Uterus (tissue), 4 donors: ENCODE data around the gene UBE2N. TPM values are rescaled to one million over a fixed set of nuclear protein-coding genes. Genes with fewer than 3 reads are reported as not detected.
"Not testable (repeated sequence)": the region's sequence is repeated elsewhere in the genome, so short reads cannot be mapped to it uniquely, and the experiment has no call there.

Experiments used
- DNase-seq, 2 donors: peaks; one replicate each; pipeline ENCODE4 v3.0.0-alpha.2; 2019 to 2020
- H3K27ac ChIP-seq, 2 donors: fragments of 200-600 bp; sonication (generic); 1 replicate in 1 of 2; 2 replicates in 1 of 2; pipeline ENCODE4 v1.5.1; 2016 to 2018
- H3K27me3 ChIP-seq, 2 donors: fragments of 200-600 bp; sonication (generic); one replicate each; pipeline ENCODE4 v1.5.1; 2018 to 2019; ENCODE audit warnings: control low read depth in 1 of 2
- H3K36me3 ChIP-seq, 2 donors: fragments of 200-600 bp; sonication (generic); one replicate each; pipeline ENCODE4 v1.5.1; 2019; ENCODE audit warnings: control low read depth in 1 of 2
- H3K4me1 ChIP-seq, 2 donors: fragments of 200-600 bp; sonication (generic); one replicate each; pipeline ENCODE4 v1.5.1; 2018 to 2019; ENCODE audit warnings: control low read depth in 1 of 2
- H3K4me3 ChIP-seq, 2 donors: fragments of 200-600 bp; sonication (generic); 1 replicate in 1 of 2; 2 replicates in 1 of 2; pipeline ENCODE4 v1.5.1; 2018 to 2019; ENCODE audit warnings: mild to moderate bottlenecking in 1 of 2
- H3K9me3 ChIP-seq, 2 donors: fragments of 200-600 bp; sonication (generic); one replicate each; pipeline ENCODE4 v1.5.1; 2019; ENCODE audit warnings: control low read depth in 1 of 2
- CTCF ChIP-seq, 4 experiments: fragments of 200-600 bp in 2 of 4; fragments of 450-650 bp in 2 of 4; sonication (generic) in 2 of 4; IDR thresholded peaks; one replicate each; pipeline ENCODE4 v1.5.1; 2016 to 2019; ENCODE audit warnings: antibody characterized with exemption in 4 of 4, mild to moderate bottlenecking in 2 of 4, moderate library complexity in 1 of 4
- POLR2A ChIP-seq, 2 donors: fragments of 450-650 bp; IDR thresholded peaks; one replicate each; pipeline ENCODE4 v1.6.1; 2016; ENCODE audit warnings: antibody characterized with exemption in 2 of 2, mild to moderate bottlenecking in 1 of 2, moderate library complexity in 1 of 2
- intact Hi-C: fragments of 100-400 bp; cut with DNase I; formaldehyde crosslinking; loops from one replicate; pipeline ENCODE4 v1.15.1; 2023; ENCODE audit warnings: low total_unique reads
- total RNA-seq, 4 donors: library from RNA; depleted of rRNA in 3 of 4; stranded (reverse); fragments of >200 nt in 3 of 4; gene quantifications; one replicate each; pipeline versions ENCODE4 v1.1.0 to v1.2.4, GENCODE V29; 2014 to 2023
- donor health status: DM: yes; HTN: yes; CAD: no.

The UBE2N gene
- total RNA-seq, 4 donors from 2014 or later, result 22.4 to 102 (median 31.4) TPM

- Histone ChIP-seq H3K27ac (no peak overlapping the region), H3K36me3 (no peaks in the 10 kb centered on the region), H3K27me3 (no peaks in the 10 kb centered on the region), H3K4me1 (peaks cover 0 to 9% of the 10 kb centered on the region in 2 donors), H3K9me3 (no peaks in the 10 kb centered on the region), H3K4me3 (peak overlapping the region in 1 of 2 donors; percentile 100)
- no peak for TF ChIP-seq CTCF (IDR thresholded peaks at IDR 0.05)
- TF ChIP-seq POLR2A (IDR thresholded peaks at IDR 0.05), result no peak
- no peak for DNase-seq
- intact Hi-C loops, result no loop called here
These were observed 1.5 kb downstream of the UBE2N start for GRCh38 chr12:93440043-93440835.

- intact Hi-C loops, result no loop called here
- no peak overlapping the region for H3K4me3 ChIP-seq
- H3K27ac ChIP-seq, result no peak overlapping the region
- no peaks in the 10 kb centered on the region for H3K9me3 ChIP-seq
- peaks cover 3 to 9% of the 10 kb centered on the region in 2 donors for H3K4me1 ChIP-seq
- no peaks in the 10 kb centered on the region for H3K36me3 ChIP-seq
- H3K27me3 ChIP-seq, result no peaks in the 10 kb centered on the region
- no peak for DNase-seq
- TF ChIP-seq POLR2A (IDR thresholded peaks at IDR 0.05), result no peak
- no peak for TF ChIP-seq CTCF (IDR thresholded peaks at IDR 0.05)
These were observed 3.3 kb downstream of the UBE2N start for GRCh38 chr12:93438266-93439050.

- H3K36me3 ChIP-seq, result no peaks in the 10 kb centered on the region
- intact Hi-C loops, result no loop called here
- no peaks in the 10 kb centered on the region for H3K9me3 ChIP-seq
- H3K27me3 ChIP-seq, result no peaks in the 10 kb centered on the region
- no peak for DNase-seq
- H3K4me3 ChIP-seq, result no peak overlapping the region
- peaks cover 0 to 3% of the 10 kb centered on the region in 2 donors for H3K4me1 ChIP-seq
- H3K27ac ChIP-seq, result peak overlapping the region in 1 of 2 donors; percentile 34
- no peak for TF ChIP-seq POLR2A (IDR thresholded peaks at IDR 0.05)
- no peak for TF ChIP-seq CTCF (IDR thresholded peaks at IDR 0.05)
These were observed 7.4 kb downstream of the UBE2N start for GRCh38 chr12:93434256-93434865.

- H3K9me3 ChIP-seq, H3K4me1 ChIP-seq, H3K4me3 ChIP-seq, H3K27ac ChIP-seq, intact Hi-C loops, H3K27me3 ChIP-seq, DNase-seq, H3K36me3 ChIP-seq: not testable (repeated sequence)
These were observed 9.7 kb downstream of the UBE2N start for GRCh38 chr12:93432031-93432430.

- Histone ChIP-seq H3K9me3 (no peaks in the 10 kb centered on the region), H3K36me3 (no peaks in the 10 kb centered on the region), H3K27ac (no peak overlapping the region), H3K4me3 (no peak overlapping the region), H3K27me3 (no peaks in the 10 kb centered on the region), H3K4me1 (peaks cover 6 to 8% of the 10 kb centered on the region in 2 donors)
- intact Hi-C loops, result no loop called here
- TF ChIP-seq POLR2A (IDR thresholded peaks at IDR 0.05), result no peak
- no peak for TF ChIP-seq CTCF (IDR thresholded peaks at IDR 0.05)
- DNase-seq, result no peak
These were observed 11.5 kb downstream of the UBE2N start for GRCh38 chr12:93430280-93430679.
